ENCODE measurements around the gene HEBP2. TPM values are rescaled to one million over a fixed set of nuclear protein-coding genes. Genes with fewer than 3 reads are reported as not detected.
A peak's percentile ranks its signal among the peaks of the same experiment; 100 is the strongest.

Gene HEBP2
- total RNA-seq, 1 experiment from 2014 or later = 51.6 TPM

DNA sequence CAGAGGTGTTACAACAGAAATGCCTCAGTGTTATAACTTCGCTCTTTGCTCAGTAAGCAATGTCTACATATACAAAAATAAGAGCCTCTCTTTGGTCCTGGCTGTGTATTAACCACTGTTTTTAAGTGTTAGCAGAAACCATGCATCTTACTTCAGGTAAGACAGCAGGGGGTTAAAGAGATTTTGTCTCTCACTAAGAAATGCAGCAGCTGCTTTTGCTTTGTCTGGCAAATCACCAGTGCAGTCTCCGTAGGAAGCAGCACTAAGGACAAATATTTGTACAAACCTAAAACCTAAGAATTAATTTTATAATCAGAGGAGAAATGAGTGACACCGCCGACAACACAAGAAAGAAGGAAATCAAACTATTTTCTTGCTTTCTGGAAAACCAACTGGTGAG lies 25.6 kb upstream of the HEBP2 start (continued):
- TF ChIP-seq CBX3 (IDR thresholded peaks at IDR 0.05; ENCODE audit: low read depth) (no peak), SP1 (IDR thresholded peaks at IDR 0.05; ENCODE audit: low read depth) (no peak), MAX (IDR thresholded peaks at IDR 0.05) (no peak), YY1 (IDR thresholded peaks at IDR 0.05; ENCODE audit: extremely low read depth, insufficient replicate concordance, low read depth, low read length) (no peak)

DNA sequence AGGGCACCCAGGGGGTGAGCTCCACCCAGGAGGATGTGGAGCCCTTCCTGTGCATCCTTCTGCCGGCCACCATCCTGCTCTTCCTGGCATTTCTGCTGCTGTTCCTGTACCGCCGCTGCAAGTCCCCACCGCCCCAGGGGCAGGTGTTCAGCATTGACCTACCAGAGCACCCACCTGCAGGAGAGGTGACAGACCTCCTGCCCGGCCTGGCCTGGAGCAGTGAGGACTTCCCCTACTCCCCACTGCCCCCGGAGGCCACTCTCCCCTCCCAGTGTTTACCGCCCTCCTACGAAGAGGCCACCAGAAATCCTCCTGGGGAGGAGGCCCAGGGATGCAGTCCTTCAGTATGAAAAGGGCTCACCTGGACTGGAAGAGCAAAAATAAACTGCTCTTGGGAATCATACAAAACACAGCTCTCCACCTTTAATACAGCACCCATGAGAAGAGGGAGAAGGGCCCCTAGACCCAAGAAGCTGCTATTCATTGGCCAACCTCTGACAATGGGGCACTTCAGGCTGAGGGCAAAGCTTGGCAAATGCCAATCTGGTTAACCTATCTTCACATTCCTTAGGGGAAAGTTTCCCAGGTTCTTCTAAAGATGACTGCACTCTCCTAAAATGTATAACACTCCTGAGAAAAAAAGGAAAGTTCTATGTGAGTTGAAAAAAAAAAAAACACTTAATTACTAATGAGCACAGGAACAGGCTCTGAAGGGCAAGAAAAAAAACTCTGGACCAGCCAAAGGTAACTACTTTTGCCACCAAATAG lies 21.3 kb upstream of the HEBP2 start:
- no peak overlapping the region for H3K9ac ChIP-seq (ENCODE audit: low read length)
- ChIA-PET POLR2A (no interaction called here), RAD21 (ENCODE audit: low non-redundant PET in 1 of 2, low total read pairs in 2 of 2, uncharacterized antibody in 2 of 2, unreplicated experiment in 2 of 2) (no interaction called here), CTCF (interaction anchor here (0.7 to 1.6 kb wide), 2 partner anchors 12 to 22 kb away, joined by 4 to 5 read pairs; partner anchors contain the start of gene HEBP2)
- no peak overlapping the region for H3K4me3 ChIP-seq (replicated peaks in 1 of 2; ENCODE audit: low read depth in 1 of 2, low read length in 2 of 2)
- no peaks in the 10 kb centered on the region for H3K79me2 ChIP-seq (ENCODE audit: insufficient read depth, low read length)
- no peaks in the 10 kb centered on the region for H3K9me3 ChIP-seq (ENCODE audit: control insufficient read depth in 1 of 2, insufficient read depth in 1 of 2, low read depth in 1 of 2, low read length in 2 of 2)
- no peaks in the 10 kb centered on the region for H4K20me1 ChIP-seq (ENCODE audit: insufficient read depth)
- no peak for TF ChIP-seq SRF (IDR thresholded peaks at IDR 0.05; ENCODE audit: low read depth)
- no peak for TF ChIP-seq EZH2phosphoT487 (IDR thresholded peaks at IDR 0.05; ENCODE audit: borderline replicate concordance)
- TF ChIP-seq TCF7L2 (IDR thresholded peaks at IDR 0.05; ENCODE audit: borderline replicate concordance, extremely low read depth, insufficient read depth, insufficient read length) = no peak
- peak in 2 of 3 experiments; percentile 33 to 42; a peak in 2 of 6 replicates for TF ChIP-seq CTCF (IDR thresholded peaks at IDR 0.05 in 2 of 3, conservative IDR thresholded peaks at IDR 0.05 in 1 of 3; ENCODE audit: borderline replicate concordance in 1 of 3, insufficient read depth in 1 of 3, low read depth in 2 of 3, low read length in 2 of 3)
- no peaks in the 10 kb centered on the region for H3K27me3 ChIP-seq (ENCODE audit: insufficient read depth, low read length)
- no peak overlapping the region for H3K27ac ChIP-seq (ENCODE audit: low read depth, low read length)
- BruUV-seq (replicated peaks) = no TSS peak
- H3K36me3 ChIP-seq (ENCODE audit: control insufficient read depth in 1 of 2, insufficient read depth in 2 of 2, low read length in 2 of 2) = no peaks in the 10 kb centered on the region
- peak overlapping the region; percentile 11; the same call in 1 of the 2 replicates for H3K4me2 ChIP-seq (ENCODE audit: low read length)
- ATAC-seq (peak; percentile 86), DNase-seq (ENCODE audit: low read depth, low spot score) (no peak)
- intact Hi-C loops (cut with micrococcal nuclease) = no loop called here
- H3K4me1 ChIP-seq (ENCODE audit: control insufficient read depth in 1 of 2, insufficient read depth in 2 of 2, low read length in 2 of 2) = peaks cover 0 to 15% of the 10 kb centered on the region in 2 experiments; a peak in 3 of 4 replicates
- no peaks in the 10 kb centered on the region for H3K9me2 ChIP-seq (ENCODE audit: insufficient read depth)
- peak overlapping the region; percentile 79 for H2AFZ ChIP-seq (ENCODE audit: low read depth, low read length, poor library complexity, severe bottlenecking)
